Retina (tissue), 1 donor: ENCODE measurements around the gene SUN3.

Experiments
- DNase-seq: peaks from one replicate; pipeline ENCODE4 v3.0.0-alpha.2; 2016

The SUN3 gene

GRCh38 chr7:47970761-47971160, 58.1 kb downstream of the SUN3 start:
- no peak for DNase-seq

GRCh38 chr7:47968847-47969774, 59.8 kb downstream of the SUN3 start:
- peak; percentile 61 for DNase-seq

GRCh38 chr7:47967708-47968107, 61.2 kb downstream of the SUN3 start:
- DNase-seq = no peak

GRCh38 chr7:47967123-47967522, 61.8 kb downstream of the SUN3 start:
- no peak for DNase-seq

- no peak for DNase-seq
These were observed 63.5 kb downstream of the SUN3 start for GRCh38 chr7:47965456-47965855.

GRCh38 chr7:47962262-47962661, 66.6 kb downstream of the SUN3 start:
- DNase-seq = no peak

GRCh38 chr7:47957156-47957555, 71.8 kb downstream of the SUN3 start:
- no peak for DNase-seq

GRCh38 chr7:47956220-47956619, 72.7 kb downstream of the SUN3 start:
- DNase-seq = no peak

GRCh38 chr7:47954231-47954911, 74.5 kb downstream of the SUN3 start:
- DNase-seq = no peak

- no peak for DNase-seq
These were observed 75.1 kb downstream of the SUN3 start for GRCh38 chr7:47953822-47954221.

GRCh38 chr7:47952224-47952623, 76.7 kb downstream of the SUN3 start:
- DNase-seq = no peak

- no peak for DNase-seq
These were observed 77.5 kb downstream of the SUN3 start for GRCh38 chr7:47951374-47951773.

- DNase-seq = no peak
These were observed 78.2 kb downstream of the SUN3 start for GRCh38 chr7:47950714-47951113.

- DNase-seq = no peak
These were observed 79.2 kb downstream of the SUN3 start for GRCh38 chr7:47949703-47950102.

- DNase-seq = no peak
These were observed 80.6 kb downstream of the SUN3 start, which contains the start of gene PKD1L1 for GRCh38 chr7:47948141-47948790. PKD1L1 (minus strand) TSS chr7:47948466; CDS start chr7:47948440, 26 bp downstream.

- no peak for DNase-seq
These were observed 81.6 kb downstream of the SUN3 start for GRCh38 chr7:47947355-47947749.

GRCh38 chr7:47946581-47947354, 82.1 kb downstream of the SUN3 start:
- DNase-seq = no peak

- peak; percentile 65 for DNase-seq
These were observed 83.5 kb downstream of the SUN3 start for GRCh38 chr7:47945261-47946015.

- no peak for DNase-seq
These were observed 84.2 kb downstream of the SUN3 start for GRCh38 chr7:47944536-47945260.

GRCh38 chr7:47943676-47944474, 85.0 kb downstream of the SUN3 start:
- no peak for DNase-seq
